HepG2 (cell line): Measurements from ENCODE around the gene HAO2.

Experiments used
- CHD4 ChIP-seq: fragments of 200-600 bp; sonication (generic); IDR thresholded peaks from 2 replicates; pipeline ENCODE4 v1.7.0; 2017; ENCODE audit warnings: mild to moderate bottlenecking, low read length, borderline replicate concordance
- FOXJ3 ChIP-seq: sonication (generic); formaldehyde crosslinking; IDR thresholded peaks from 2 replicates; pipeline ENCODE4 v1.4.0; 2020; ENCODE audit warnings: missing genetic modification reagents, mild to moderate bottlenecking, borderline replicate concordance
- KDM2A ChIP-seq: sonication (generic); formaldehyde crosslinking; IDR thresholded peaks from 2 replicates; pipeline ENCODE4 v1.4.0; 2020; ENCODE audit warnings: low read depth, missing genetic modification reagents, borderline replicate concordance
- POLR2A ChIP-seq, 2 experiments: IDR thresholded peaks; 2 replicates each; pipeline ENCODE4 v1.6.1; 2011; ENCODE audit warnings: low read depth in 2 of 2, low read length in 2 of 2, mild to moderate bottlenecking in 1 of 2, moderate library complexity in 1 of 2; ENCODE audit not compliant: insufficient read depth in 1 of 2
- REL ChIP-seq: sonication (generic); formaldehyde crosslinking; conservative IDR thresholded peaks from 2 replicates; pipeline ENCODE4 v1.8.0; 2022; ENCODE audit warnings: mild to moderate bottlenecking, missing genetic modification reagents, moderate library complexity
- ZFP36L2 ChIP-seq: sonication (generic); formaldehyde crosslinking; IDR thresholded peaks from 2 replicates; pipeline ENCODE4 v1.4.0; 2020; ENCODE audit warnings: missing genetic modification reagents
- ZNF17 ChIP-seq: sonication (generic); formaldehyde crosslinking; IDR thresholded peaks from 2 replicates; pipeline ENCODE4 v1.5.0; 2020; ENCODE audit warnings: mild to moderate bottlenecking, missing genetic modification reagents
- ZNF569 ChIP-seq: sonication (generic); formaldehyde crosslinking; IDR thresholded peaks from 2 replicates; pipeline ENCODE4 v1.5.0; 2020; ENCODE audit warnings: mild to moderate bottlenecking, missing genetic modification reagents, moderate library complexity, borderline replicate concordance
- TF ChIP-seq, protein P1 (sequence below): sonication (generic); formaldehyde crosslinking; IDR thresholded peaks from 2 replicates; pipeline ENCODE4 v1.5.0; 2020; ENCODE audit warnings: missing genetic modification reagents
- TF ChIP-seq, protein P2 (sequence below): sonication (generic); formaldehyde crosslinking; IDR thresholded peaks from 2 replicates; pipeline ENCODE4 v1.5.0; 2020; ENCODE audit warnings: mild to moderate bottlenecking, missing genetic modification reagents, moderate library complexity

DNA sequence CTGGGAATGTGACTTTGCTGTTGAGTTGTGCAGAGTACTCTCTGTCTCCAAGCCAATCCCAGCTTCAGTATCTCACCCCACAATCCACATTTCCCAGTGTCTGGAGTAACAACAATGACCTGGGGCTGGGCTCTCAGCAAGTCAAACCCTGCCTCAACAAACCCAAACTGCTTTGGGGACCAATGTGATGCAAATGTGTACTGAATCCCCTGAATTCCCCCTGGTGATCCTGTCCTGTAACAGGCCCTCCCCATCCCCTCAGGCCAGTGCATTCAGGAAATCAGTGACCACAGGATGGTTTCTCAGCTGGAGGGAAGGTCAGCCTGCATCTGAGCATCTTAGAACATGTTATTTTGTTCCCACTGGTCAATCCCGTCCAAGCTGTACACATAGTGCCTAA, 36.7 kb upstream of the HAO2 start:
- TF ChIP-seq POLR2A (IDR thresholded peaks at IDR 0.05; ENCODE audit: insufficient read depth in 1 of 2, low read depth in 2 of 2, low read length in 2 of 2) (no peak), REL (no peak), ZNF569 (CRISPR knock-in tag) (no peak), KDM2A (CRISPR knock-in tag) (no peak), ZNF17 (no peak), ZFP36L2 (CRISPR knock-in tag) (no peak), FOXJ3 (CRISPR knock-in tag) (no peak), CHD4 (no peak)
- TF ChIP-seq, protein P1, sequence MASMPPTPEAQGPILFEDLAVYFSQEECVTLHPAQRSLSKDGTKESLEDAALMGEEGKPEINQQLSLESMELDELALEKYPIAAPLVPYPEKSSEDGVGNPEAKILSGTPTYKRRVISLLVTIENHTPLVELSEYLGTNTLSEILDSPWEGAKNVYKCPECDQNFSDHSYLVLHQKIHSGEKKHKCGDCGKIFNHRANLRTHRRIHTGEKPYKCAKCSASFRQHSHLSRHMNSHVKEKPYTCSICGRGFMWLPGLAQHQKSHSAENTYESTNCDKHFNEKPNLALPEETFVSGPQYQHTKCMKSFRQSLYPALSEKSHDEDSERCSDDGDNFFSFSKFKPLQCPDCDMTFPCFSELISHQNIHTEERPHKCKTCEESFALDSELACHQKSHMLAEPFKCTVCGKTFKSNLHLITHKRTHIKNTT (CRISPR knock-in tag): no peak
- TF ChIP-seq, protein P2, sequence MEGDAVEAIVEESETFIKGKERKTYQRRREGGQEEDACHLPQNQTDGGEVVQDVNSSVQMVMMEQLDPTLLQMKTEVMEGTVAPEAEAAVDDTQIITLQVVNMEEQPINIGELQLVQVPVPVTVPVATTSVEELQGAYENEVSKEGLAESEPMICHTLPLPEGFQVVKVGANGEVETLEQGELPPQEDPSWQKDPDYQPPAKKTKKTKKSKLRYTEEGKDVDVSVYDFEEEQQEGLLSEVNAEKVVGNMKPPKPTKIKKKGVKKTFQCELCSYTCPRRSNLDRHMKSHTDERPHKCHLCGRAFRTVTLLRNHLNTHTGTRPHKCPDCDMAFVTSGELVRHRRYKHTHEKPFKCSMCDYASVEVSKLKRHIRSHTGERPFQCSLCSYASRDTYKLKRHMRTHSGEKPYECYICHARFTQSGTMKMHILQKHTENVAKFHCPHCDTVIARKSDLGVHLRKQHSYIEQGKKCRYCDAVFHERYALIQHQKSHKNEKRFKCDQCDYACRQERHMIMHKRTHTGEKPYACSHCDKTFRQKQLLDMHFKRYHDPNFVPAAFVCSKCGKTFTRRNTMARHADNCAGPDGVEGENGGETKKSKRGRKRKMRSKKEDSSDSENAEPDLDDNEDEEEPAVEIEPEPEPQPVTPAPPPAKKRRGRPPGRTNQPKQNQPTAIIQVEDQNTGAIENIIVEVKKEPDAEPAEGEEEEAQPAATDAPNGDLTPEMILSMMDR (CRISPR knock-in tag): no peak
